ENCODE measurements around the gene ZNF646.

- no peak for TF ChIP-seq ZNF274 (IDR thresholded peaks at IDR 0.05; ENCODE audit: low read depth, low read length)
- no peak for TF ChIP-seq YY1 (IDR thresholded peaks at IDR 0.05; ENCODE audit: insufficient read depth, insufficient read length)
Measured at GRCh38 chr16:31092330-31092729, 18.1 kb downstream of the ZNF646 start.
